IPS-18a (cell line): ENCODE data around the gene HDAC4.

Experiments used
- H3K27ac ChIP-seq: one replicate; pipeline ENCODE4 v1.5.1; 2013; ENCODE audit warnings: low read length
- H3K27me3 ChIP-seq: one replicate; pipeline ENCODE4 v1.6.1; 2013; ENCODE audit warnings: mild to moderate bottlenecking, low read length; ENCODE audit not compliant: control insufficient read depth, insufficient read depth
- H3K36me3 ChIP-seq: one replicate; pipeline ENCODE4 v1.6.1; 2013; ENCODE audit warnings: low read depth, low read length; ENCODE audit not compliant: control insufficient read depth
- H3K4me1 ChIP-seq: one replicate; pipeline ENCODE4 v1.6.1; 2013; ENCODE audit warnings: low read depth, low read length; ENCODE audit not compliant: control insufficient read depth
- H3K4me3 ChIP-seq: one replicate; pipeline ENCODE4 v1.5.1; 2013; ENCODE audit warnings: low read length
- H3K9ac ChIP-seq: one replicate; pipeline ENCODE4 v1.6.1; 2013; ENCODE audit warnings: mild to moderate bottlenecking, low read length, moderate library complexity
- H3K9me3 ChIP-seq: one replicate; pipeline ENCODE4 v1.6.1; 2013; ENCODE audit warnings: low read depth, low read length; ENCODE audit not compliant: control insufficient read depth

HDAC4 gene

DNA sequence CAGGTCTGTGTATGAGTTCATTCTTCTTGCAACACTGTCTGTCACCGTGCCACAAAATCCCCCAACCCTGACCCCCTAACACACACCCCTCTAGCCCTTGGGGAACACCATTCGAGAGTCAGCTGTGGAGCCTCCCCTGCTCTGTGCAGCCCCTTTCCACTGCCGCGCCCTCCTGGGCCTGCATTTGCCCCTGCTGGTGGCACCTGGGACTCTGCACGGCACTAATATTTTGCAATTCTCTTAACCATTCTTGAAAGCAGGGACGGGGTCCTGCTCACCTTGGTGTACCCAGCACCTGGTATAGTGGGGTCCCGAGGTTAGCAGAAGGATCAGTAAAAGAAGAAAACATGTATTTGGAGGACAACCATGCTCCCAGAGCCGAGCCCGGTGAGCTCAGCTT, 124.0 kb downstream of the HDAC4 start:
- H3K27me3 ChIP-seq = no peaks in the 10 kb centered on the region
- H3K36me3 ChIP-seq = no peaks in the 10 kb centered on the region
- no peaks in the 10 kb centered on the region for H3K9me3 ChIP-seq
- no peak overlapping the region for H3K4me3 ChIP-seq
- H3K9ac ChIP-seq = no peak overlapping the region
- H3K27ac ChIP-seq = no peak overlapping the region
- peaks cover 6% of the 10 kb centered on the region for H3K4me1 ChIP-seq

DNA sequence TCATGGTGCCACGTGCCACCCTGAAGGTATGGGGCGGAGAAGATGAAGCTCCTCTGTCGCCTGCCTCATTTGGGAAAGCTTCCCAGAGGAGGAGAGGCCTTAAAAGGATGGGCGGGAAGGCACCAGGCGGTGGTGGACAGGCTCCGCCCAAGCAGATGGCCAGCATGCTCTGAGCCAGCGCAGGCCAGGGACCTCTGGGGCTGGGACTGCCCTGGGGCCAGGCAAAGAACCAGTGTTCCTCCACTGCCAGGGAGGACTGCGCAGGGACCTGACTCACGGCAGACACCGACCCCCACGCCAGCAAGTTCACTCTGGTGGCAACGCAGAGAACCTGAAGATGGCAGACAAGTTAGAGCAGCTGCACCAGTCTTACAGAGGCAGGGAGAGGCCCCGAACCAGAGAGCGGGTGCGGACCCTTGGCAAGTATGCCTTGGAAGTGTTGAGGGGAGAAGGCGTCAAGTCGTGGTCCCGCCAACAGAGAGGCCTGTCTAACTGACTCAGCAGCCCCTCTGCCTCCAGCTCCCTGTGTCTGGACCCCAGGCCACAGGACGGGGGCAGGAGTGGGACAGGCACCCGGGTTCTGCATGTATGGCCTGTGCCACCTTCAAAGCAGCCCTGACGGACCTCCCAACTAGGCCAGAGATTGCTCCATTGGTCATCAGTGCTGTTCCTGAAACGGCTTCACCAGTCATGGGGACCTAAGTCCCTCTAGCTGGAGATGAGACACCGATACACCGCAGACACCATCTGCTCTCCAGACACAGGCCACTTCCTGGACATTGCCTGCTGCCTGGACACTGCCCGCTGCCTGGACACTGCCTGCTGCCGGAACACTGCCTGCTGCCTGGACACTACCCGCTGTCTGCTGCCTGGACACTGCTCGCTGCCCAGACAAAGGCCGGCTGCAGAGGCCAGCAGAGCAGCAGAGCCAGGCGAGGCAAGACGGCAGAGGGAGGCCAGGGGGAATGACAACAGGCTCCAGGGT, 124.7 kb downstream of the HDAC4 start:
- H3K27me3 ChIP-seq = no peaks in the 10 kb centered on the region
- no peak overlapping the region for H3K27ac ChIP-seq
- H3K9me3 ChIP-seq = no peaks in the 10 kb centered on the region
- H3K9ac ChIP-seq = no peak overlapping the region
- no peak overlapping the region for H3K4me3 ChIP-seq
- H3K4me1 ChIP-seq = peaks cover 6% of the 10 kb centered on the region
- H3K36me3 ChIP-seq = no peaks in the 10 kb centered on the region

DNA sequence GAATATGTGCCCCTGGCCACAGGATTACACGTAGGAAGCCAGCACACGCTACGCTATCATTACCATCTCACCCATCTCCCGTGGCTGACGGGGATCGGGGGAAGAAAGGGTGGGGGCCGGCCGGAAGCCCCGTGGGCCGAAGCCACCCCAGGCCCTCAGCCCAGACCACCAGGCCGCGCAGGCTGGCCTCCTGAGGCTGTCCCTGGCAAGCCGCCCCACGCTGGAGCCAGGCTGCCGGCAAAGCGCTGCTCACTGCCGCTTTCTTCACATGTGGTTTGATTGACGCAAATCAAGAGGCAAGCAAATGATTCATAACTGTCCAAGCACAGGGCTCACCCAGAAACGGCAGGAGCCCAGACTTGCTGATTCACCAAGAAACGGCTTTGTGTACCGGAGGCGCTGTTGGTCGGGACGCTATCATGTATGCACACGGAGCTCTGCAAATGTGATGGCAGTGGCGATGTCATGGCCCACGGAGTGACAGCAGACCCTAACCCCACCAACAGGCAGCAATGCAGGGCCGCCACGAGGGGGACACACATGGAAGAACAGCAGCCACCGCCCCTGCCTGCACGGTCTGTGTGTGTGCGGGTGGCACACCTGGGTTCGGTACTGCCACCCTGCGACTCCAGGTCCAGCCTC, 125.7 kb downstream of the HDAC4 start:
- Histone ChIP-seq H3K4me3 (no peak overlapping the region), H3K4me1 (peaks cover 6% of the 10 kb centered on the region), H3K36me3 (no peaks in the 10 kb centered on the region), H3K9ac (no peak overlapping the region), H3K27me3 (no peaks in the 10 kb centered on the region), H3K27ac (no peak overlapping the region), H3K9me3 (no peaks in the 10 kb centered on the region)

DNA sequence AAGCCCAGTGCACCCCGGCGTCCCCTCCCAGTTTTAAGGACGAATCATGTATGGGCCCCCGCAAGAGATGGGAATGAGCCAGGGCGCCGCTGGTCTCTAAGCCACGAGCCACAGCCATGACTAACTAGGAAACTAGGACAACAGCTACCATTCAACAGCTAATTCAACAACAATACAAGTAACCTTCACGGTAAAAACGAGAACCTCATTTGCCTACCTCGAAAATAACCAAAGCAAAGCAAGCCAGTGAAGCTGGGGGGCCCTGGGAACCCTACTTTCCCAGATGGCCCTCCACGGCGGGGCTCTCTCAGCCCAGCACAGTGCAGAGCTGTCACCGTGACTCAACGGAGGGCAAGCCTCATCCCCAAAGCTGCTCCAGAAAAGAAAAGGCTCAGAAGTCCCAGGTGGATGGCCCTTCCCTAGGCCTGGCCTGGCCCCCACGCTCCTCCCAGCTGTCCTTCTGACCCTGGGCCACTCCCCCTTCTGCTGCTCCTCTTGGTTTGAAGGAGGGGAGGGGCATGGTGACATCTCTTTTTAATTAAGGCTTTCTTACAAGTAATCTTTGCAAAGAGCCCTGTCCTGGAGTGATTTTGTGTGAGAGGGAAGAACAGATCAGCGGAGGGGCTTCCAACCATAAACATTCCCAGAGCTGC, 126.3 kb downstream of the HDAC4 start:
- no peak overlapping the region for H3K9ac ChIP-seq
- H3K4me3 ChIP-seq = no peak overlapping the region
- H3K9me3 ChIP-seq = no peaks in the 10 kb centered on the region
- H3K4me1 ChIP-seq = peaks cover 6% of the 10 kb centered on the region
- no peak overlapping the region for H3K27ac ChIP-seq
- no peaks in the 10 kb centered on the region for H3K27me3 ChIP-seq
- H3K36me3 ChIP-seq = no peaks in the 10 kb centered on the region

DNA sequence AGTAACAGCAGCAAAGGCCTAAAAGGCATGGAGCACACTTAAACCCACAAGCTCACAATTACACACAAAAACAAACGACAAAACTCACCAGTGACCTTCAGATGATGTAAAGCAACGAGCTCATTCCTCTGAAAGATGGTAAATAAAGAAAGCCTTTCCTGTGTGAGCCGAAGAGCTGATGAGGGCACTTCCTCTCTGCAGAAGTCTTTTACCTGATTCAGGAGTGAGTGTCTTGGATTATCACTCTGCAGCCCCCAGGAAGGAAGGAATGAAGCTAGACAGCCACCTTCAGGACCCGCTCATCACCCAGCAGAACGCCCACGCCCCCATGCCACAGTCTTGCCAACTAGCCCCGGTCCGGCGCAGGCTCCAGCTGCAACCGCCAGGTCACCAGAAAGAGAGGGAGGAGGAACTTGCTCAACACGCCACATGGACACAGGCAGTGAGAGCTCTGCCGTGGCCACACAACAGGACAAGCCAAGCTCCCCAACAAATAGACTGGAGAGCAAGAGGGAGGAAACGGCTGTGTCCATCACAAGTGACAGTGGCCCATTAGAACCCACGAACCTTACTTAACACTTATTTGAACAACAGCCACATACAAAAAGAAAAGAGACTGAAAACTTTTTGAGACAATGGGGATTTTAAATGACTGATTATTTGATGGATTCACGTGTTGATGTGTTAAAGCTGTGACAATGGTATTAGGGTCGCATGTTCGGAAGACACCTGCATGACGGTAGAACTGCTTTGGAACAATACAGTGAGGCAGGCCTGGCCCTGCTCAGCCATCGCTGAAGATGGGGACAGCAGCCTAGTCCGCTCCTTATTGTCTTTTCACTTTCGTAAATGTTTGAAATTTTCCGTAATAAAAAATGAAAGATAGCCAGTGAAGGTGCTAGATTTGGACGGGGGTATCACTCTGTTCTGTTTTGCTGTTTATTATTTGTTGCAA, 127.3 kb downstream of the HDAC4 start:
- Histone ChIP-seq H3K27me3 (no peaks in the 10 kb centered on the region), H3K27ac (no peak overlapping the region), H3K9me3 (no peaks in the 10 kb centered on the region), H3K4me3 (no peak overlapping the region), H3K9ac (no peak overlapping the region), H3K4me1 (peaks cover 6% of the 10 kb centered on the region), H3K36me3 (no peaks in the 10 kb centered on the region)

DNA sequence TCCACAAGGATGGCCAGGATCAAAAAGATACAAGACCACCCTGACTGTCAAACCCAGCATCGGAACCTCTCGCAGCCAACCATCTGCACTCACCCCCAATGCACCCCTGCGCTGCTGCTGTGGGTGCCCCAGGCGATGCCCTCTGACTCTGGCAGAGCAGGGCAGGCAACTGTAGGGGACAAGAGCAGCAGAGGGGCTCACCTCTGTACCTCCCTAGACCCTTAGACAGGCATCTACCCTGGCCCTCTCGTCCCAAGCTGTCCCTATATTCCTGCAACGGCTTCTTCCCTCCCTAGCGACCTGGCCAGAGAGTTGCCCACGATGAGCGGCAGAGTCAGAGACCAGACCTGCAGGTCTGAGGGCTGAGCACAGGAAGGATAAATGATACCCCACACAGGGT, 128.2 kb downstream of the HDAC4 start:
- H3K27me3 ChIP-seq = no peaks in the 10 kb centered on the region
- no peaks in the 10 kb centered on the region for H3K9me3 ChIP-seq
- H3K36me3 ChIP-seq = no peaks in the 10 kb centered on the region
- no peak overlapping the region for H3K4me3 ChIP-seq
- H3K4me1 ChIP-seq = peaks cover 14% of the 10 kb centered on the region
- H3K9ac ChIP-seq = no peak overlapping the region
- no peak overlapping the region for H3K27ac ChIP-seq

DNA sequence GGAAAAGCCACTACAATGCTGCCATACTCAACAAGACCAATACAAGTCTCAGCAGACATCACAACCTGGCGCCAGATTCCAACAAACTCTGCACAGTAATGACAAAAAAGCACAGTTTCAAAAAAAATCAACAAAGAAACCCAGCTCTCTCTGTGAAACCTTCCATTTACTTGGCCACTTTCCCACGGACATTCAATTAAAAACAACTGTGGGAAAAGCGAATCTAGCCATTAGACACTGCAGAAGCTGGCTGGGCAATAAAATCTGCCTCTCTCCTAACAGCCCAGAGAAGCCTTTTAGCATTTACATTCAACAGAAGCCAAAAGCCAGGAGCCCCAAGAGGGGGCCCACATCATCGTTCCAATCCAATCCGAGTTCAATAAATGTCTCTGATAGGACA, 128.9 kb downstream of the HDAC4 start:
- H3K36me3 ChIP-seq = no peaks in the 10 kb centered on the region
- H3K27ac ChIP-seq = no peak overlapping the region
- H3K9ac ChIP-seq = no peak overlapping the region
- no peaks in the 10 kb centered on the region for H3K27me3 ChIP-seq
- no peaks in the 10 kb centered on the region for H3K9me3 ChIP-seq
- H3K4me1 ChIP-seq = peaks cover 15% of the 10 kb centered on the region
- H3K4me3 ChIP-seq = no peak overlapping the region

DNA sequence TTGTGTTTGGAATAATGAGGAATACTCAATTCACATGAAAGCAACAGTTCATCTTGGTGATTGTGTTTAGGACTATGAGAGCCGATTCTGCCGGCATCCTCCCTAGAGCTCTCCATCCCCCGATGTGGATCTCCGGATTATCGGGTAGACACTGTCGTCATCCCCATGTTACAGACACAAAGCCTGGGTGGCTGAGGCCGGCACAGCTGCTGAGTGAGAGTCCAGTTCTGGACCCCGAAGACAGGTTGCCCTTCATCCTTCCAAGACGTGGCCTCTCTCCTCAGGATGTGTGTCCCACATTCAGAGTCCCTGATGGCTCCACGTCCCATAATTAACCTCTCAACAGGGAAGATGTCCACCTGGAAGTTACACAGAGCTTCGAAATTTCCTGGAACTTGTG, 129.3 kb downstream of the HDAC4 start:
- Histone ChIP-seq H3K4me3 (no peak overlapping the region), H3K9me3 (no peaks in the 10 kb centered on the region), H3K27ac (no peak overlapping the region), H3K36me3 (no peaks in the 10 kb centered on the region), H3K9ac (no peak overlapping the region), H3K4me1 (peaks cover 15% of the 10 kb centered on the region), H3K27me3 (no peaks in the 10 kb centered on the region)

DNA sequence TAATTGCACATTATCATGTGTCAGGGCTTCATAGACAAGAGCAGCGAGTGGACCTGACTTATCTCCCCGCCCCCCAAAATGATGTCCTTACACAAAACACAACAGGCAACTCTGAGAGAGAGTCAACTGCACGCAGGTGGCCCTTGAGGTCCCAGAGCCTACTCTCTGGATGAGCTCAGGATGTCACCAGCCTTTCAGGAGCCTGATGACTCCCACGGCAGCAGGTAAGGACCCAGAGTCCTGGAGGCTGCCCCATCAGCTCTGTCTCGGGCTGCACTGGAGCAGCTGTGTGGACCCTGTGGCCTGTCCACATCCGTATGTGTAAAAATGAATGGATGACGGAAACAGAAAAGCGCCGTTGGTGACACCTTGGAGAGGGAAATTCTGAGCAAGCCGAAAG, 130.9 kb downstream of the HDAC4 start:
- H3K4me3 ChIP-seq = no peak overlapping the region

DNA sequence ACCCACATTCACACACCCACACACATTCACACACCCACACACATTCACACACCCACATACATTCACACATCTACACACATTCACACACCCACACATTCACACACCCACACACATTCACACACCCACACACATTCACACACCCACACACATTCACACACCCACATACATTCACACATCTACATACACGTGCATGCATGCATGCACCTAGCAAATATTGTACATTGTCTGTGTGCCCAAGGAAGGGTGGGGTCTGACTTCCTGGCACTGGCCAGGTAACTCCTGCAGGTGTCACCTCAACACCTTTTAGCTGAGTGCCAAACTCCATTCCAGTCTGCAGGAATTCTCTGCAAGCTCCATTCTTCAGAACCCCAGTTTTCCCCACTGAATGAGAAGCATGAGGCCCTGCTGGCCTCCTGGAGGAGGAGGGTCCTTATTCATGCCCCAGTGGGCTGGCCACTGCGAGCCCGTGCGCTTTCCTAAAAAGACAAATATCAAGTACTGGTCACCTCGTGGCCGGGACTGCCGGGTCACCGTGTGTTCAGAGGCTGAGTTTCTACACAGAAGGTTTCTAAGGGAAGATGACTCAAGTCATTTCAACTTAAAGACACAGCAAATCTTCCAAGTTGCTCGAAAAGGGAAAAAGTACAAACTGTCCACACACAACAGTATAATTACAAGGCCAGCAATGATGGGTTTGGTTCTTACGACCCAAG, 131.5 kb downstream of the HDAC4 start:
- H3K27me3 ChIP-seq = no peaks in the 10 kb centered on the region
- peaks cover 24% of the 10 kb centered on the region for H3K4me1 ChIP-seq

More for the DNA sequence above, 130.9 kb downstream of the HDAC4 start:
- H3K4me1 ChIP-seq = peaks cover 22% of the 10 kb centered on the region
- H3K9ac ChIP-seq = no peak overlapping the region
- no peak overlapping the region for H3K27ac ChIP-seq
- H3K36me3 ChIP-seq = no peaks in the 10 kb centered on the region
- H3K27me3 ChIP-seq = no peaks in the 10 kb centered on the region
- no peaks in the 10 kb centered on the region for H3K9me3 ChIP-seq

More for the DNA sequence above, 131.5 kb downstream of the HDAC4 start:
- no peak overlapping the region for H3K9ac ChIP-seq
- H3K9me3 ChIP-seq = no peaks in the 10 kb centered on the region
- no peak overlapping the region for H3K27ac ChIP-seq
- no peaks in the 10 kb centered on the region for H3K36me3 ChIP-seq
- H3K4me3 ChIP-seq = no peak overlapping the region
